SK-N-SH (cell line): ENCODE data around the gene PHKA2. TPM values are rescaled to one million over a fixed set of nuclear protein-coding genes. Genes with fewer than 3 reads are reported as not detected.

Experiments used
- CTCF ChIA-PET: fragments of 300-600, 350-600 bp; formaldehyde crosslinking; extraction: SDS; loops from one replicate; lab custom pipeline; 2021; lab: Yijun Ruan, JAX
- POLR2A ChIA-PET: fragments of 350-600 bp; sonication (Branson Sonifier 250); formaldehyde crosslinking; extraction: SDS; loops from one replicate; lab custom pipeline; 2020; ENCODE audit warnings: antibody characterized with exemption, inconsistent platforms; lab: Yijun Ruan, JAX
- DNase-seq: peaks from one replicate; pipeline ENCODE4 v3.0.0; 2012
- H2AFZ ChIP-seq: fragments of 200-600 bp; sonication (generic); 2 replicates; pipeline ENCODE4 v1.8.1; 2016; ENCODE audit warnings: antibody characterized with exemption, mild to moderate bottlenecking, low read depth
- H3F3A ChIP-seq: fragments of 200-600 bp; sonication (generic); replicated peaks from 2 replicates; pipeline ENCODE3; 2016; ENCODE audit warnings: antibody characterized with exemption, mild to moderate bottlenecking; ENCODE audit not compliant: insufficient read depth
- H3K27ac ChIP-seq, 2 experiments: fragments of 200-500 bp in 1 of 2; fragments of 200-600 bp in 1 of 2; sonication (Bioruptor generic) in 1 of 2; sonication (generic), shearing (Covaris generic) in 1 of 2; 2 replicates each; pipeline versions ENCODE4 v1.5.1 to v1.6.1; 2014 to 2016; ENCODE audit warnings: low read depth in 2 of 2, inconsistent platforms in 1 of 2, low read length in 1 of 2, mild to moderate bottlenecking in 1 of 2, mixed read lengths in 1 of 2
- H3K27me3 ChIP-seq: fragments of 200-600 bp; sonication (generic), shearing (Covaris generic); 2 replicates; pipeline ENCODE4 v1.6.1; 2016; ENCODE audit warnings: mixed run types; ENCODE audit not compliant: insufficient read depth
- H3K36me3 ChIP-seq, 2 experiments: fragments of 200-500 bp in 1 of 2; fragments of 200-600 bp in 1 of 2; sonication (Bioruptor generic) in 1 of 2; sonication (generic) in 1 of 2; replicated peaks in 1 of 2; 2 replicates each; pipeline versions ENCODE3 to v1.5.1; 2014 to 2016; ENCODE audit warnings: low read length in 1 of 2, mild to moderate bottlenecking in 1 of 2; ENCODE audit not compliant: insufficient read depth in 2 of 2, control insufficient read depth in 1 of 2
- H3K4me1 ChIP-seq, 2 experiments: fragments of 200-500 bp in 1 of 2; fragments of 200-600 bp in 1 of 2; sonication (Bioruptor generic) in 1 of 2; sonication (generic), shearing (Covaris generic) in 1 of 2; 2 replicates each; pipeline versions ENCODE4 v1.5.1 to v1.6.1; 2014 to 2016; ENCODE audit warnings: low read depth in 1 of 2, low read length in 1 of 2, mixed run types in 1 of 2; ENCODE audit not compliant: insufficient read depth in 2 of 2, control insufficient read depth in 1 of 2
- H3K4me2 ChIP-seq: fragments of 200-600 bp; sonication (generic), shearing (Covaris generic); 2 replicates; pipeline ENCODE4 v1.6.1; 2017; ENCODE audit warnings: mixed run types
- H3K4me3 ChIP-seq, 2 experiments: fragments of 200-500 bp in 1 of 2; fragments of 200-600 bp in 1 of 2; sonication (Bioruptor generic) in 1 of 2; sonication (generic), shearing (Covaris generic) in 1 of 2; 2 replicates each; pipeline versions ENCODE4 v1.5.1 to v1.8.1; 2014 to 2016; ENCODE audit warnings: low read depth in 2 of 2, inconsistent platforms in 1 of 2, low read length in 1 of 2, mild to moderate bottlenecking in 1 of 2, mixed read lengths in 1 of 2, moderate library complexity in 1 of 2
- H3K79me2 ChIP-seq: fragments of 200-600 bp; sonication (generic); 2 replicates; pipeline ENCODE4 v1.8.1; 2017; ENCODE audit warnings: mild to moderate bottlenecking; ENCODE audit not compliant: insufficient read depth
- H3K9ac ChIP-seq: fragments of 200-600 bp; sonication (generic); 2 replicates; pipeline ENCODE4 v1.6.1; 2017; ENCODE audit warnings: mixed run types
- H3K9me2 ChIP-seq: fragments of 200-600 bp; sonication (generic); 2 replicates; pipeline ENCODE4 v1.6.1; 2017; ENCODE audit warnings: mixed run types
- H3K9me3 ChIP-seq: fragments of 200-600 bp; sonication (generic); 2 replicates; pipeline ENCODE4 v1.6.1; 2017; ENCODE audit warnings: mixed run types, mild to moderate bottlenecking, moderate library complexity
- H4K20me1 ChIP-seq: fragments of 200-600 bp; sonication (generic); 2 replicates; pipeline ENCODE4 v1.6.1; 2017; ENCODE audit warnings: mild to moderate bottlenecking, mixed run types; ENCODE audit not compliant: insufficient read depth
- CHD2 ChIP-seq: fragments of 150-350 bp; IDR thresholded peaks from 2 replicates; pipeline ENCODE4 v1.6.1; 2018; ENCODE audit warnings: low read length; ENCODE audit not compliant: partially characterized antibody
- ELF1 ChIP-seq: IDR thresholded peaks from 2 replicates; pipeline ENCODE4 v1.4.0; 2012
- EZH2phosphoT487 ChIP-seq: fragments of 200-600 bp; sonication (generic); IDR thresholded peaks from 2 replicates; pipeline ENCODE4 v1.6.1; 2017; ENCODE audit warnings: low read depth, mixed run types, mild to moderate bottlenecking, antibody characterized with exemption, moderate library complexity, borderline replicate concordance
- FOSL2 ChIP-seq: IDR thresholded peaks from 2 replicates; pipeline ENCODE4 v1.4.0; 2012; ENCODE audit warnings: low read depth, mild to moderate bottlenecking, moderate library complexity, borderline replicate concordance
- GABPA ChIP-seq: IDR thresholded peaks from 2 replicates; pipeline ENCODE4 v1.4.0; 2012; ENCODE audit warnings: low read depth, mild to moderate bottlenecking
- GATA2 ChIP-seq: sonication (generic); formaldehyde crosslinking; IDR thresholded peaks from 2 replicates; pipeline ENCODE4 v1.5.0; 2020; ENCODE audit warnings: mild to moderate bottlenecking, missing genetic modification reagents
- IRF3 ChIP-seq: fragments of 150-350 bp; IDR thresholded peaks from 2 replicates; pipeline ENCODE4 v1.6.1; 2016; ENCODE audit warnings: mild to moderate bottlenecking, low read depth, low read length
- JUND ChIP-seq: IDR thresholded peaks from 2 replicates; pipeline ENCODE4 v1.4.0; 2012
- MAX ChIP-seq: IDR thresholded peaks from 2 replicates; pipeline ENCODE4 v1.4.0; 2012; ENCODE audit warnings: low read depth
- MEF2A ChIP-seq: IDR thresholded peaks from 2 replicates; pipeline ENCODE4 v1.4.0; 2012; ENCODE audit warnings: low read depth, borderline replicate concordance
- NFIC ChIP-seq: IDR thresholded peaks from 2 replicates; pipeline ENCODE4 v1.4.0; 2012; ENCODE audit warnings: borderline replicate concordance
- POLR2AphosphoS5 ChIP-seq: IDR thresholded peaks from 2 replicates; pipeline ENCODE4 v1.6.1; 2012; ENCODE audit warnings: low read depth, low read length
- RAD21 ChIP-seq: IDR thresholded peaks from 2 replicates; pipeline ENCODE4 v1.6.1; 2012; ENCODE audit warnings: mild to moderate bottlenecking, low read length
- RCOR1 ChIP-seq: fragments of 150-350 bp; IDR thresholded peaks from 2 replicates; pipeline ENCODE4 v1.6.1; 2017; ENCODE audit warnings: antibody characterized with exemption, low read length
- RXRA ChIP-seq: IDR thresholded peaks from 2 replicates; pipeline ENCODE4 v1.4.0; 2012; ENCODE audit warnings: low read depth, mild to moderate bottlenecking, borderline replicate concordance
- SMC3 ChIP-seq: IDR thresholded peaks from 2 replicates; pipeline ENCODE4 v1.6.1; 2012; ENCODE audit warnings: low read depth, low read length, improper control_type of control experiment
- ZBTB33 ChIP-seq: IDR thresholded peaks from 2 replicates; pipeline ENCODE4 v1.4.0; 2012; ENCODE audit warnings: low read depth, borderline replicate concordance
- WGBS: methylation state at CpG from one replicate; pipeline ENCODE4 v1.1.6; 2017; ENCODE audit warnings: low lambda C conversion rate; 5-methylcytosine and 5-hydroxymethylcytosine counted together
- polyA plus RNA-seq, 3 experiments: library from polyadenylated mRNA; depleted of rRNA; stranded (reverse); fragments of >200 nt; gene quantifications; 2 replicates each; pipeline ENCODE4 v1.2.3, GENCODE V29; 2012
- TF ChIP-seq, protein P1 (sequence below): IDR thresholded peaks from 2 replicates; pipeline ENCODE4 v1.6.1; 2012; ENCODE audit warnings: mild to moderate bottlenecking, low read depth, low read length, moderate library complexity
- TF ChIP-seq, protein P2 (sequence below): IDR thresholded peaks from 2 replicates; pipeline ENCODE4; 2012

PHKA2 gene
- polyA plus RNA-seq, 1 of the 3 experiments (the other 2 are of a cell fraction), result 20.5 TPM

GRCh38 chrX:18856645-18856997, 127.3 kb downstream of the PHKA2 start:
- Histone ChIP-seq H4K20me1 (no peaks in the 10 kb centered on the region), H3K4me2 (no peak overlapping the region), H2AFZ (no peak overlapping the region), H3K79me2 (no peaks in the 10 kb centered on the region), H3K4me1 (peaks cover 0 to 2% of the 10 kb centered on the region in 2 experiments; a peak in 1 of 4 replicates), H3K9me3 (no peaks in the 10 kb centered on the region), H3K9me2 (no peaks in the 10 kb centered on the region), H3K27me3 (no peaks in the 10 kb centered on the region; the same call in 1 of the 2 replicates), H3K4me3 (no peak overlapping the region), H3K36me3 (no peaks in the 10 kb centered on the region), H3F3A (no peaks in the 10 kb centered on the region), H3K27ac (peak overlapping the region in 1 of 2 experiments; percentile 63; a peak in 2 of 4 replicates), H3K9ac (no peak overlapping the region)
- WGBS, result 61% methylated on average over 1 of the region's 1 CpG
- no peak for TF ChIP-seq RCOR1
- TF ChIP-seq ZBTB33, result no peak
- TF ChIP-seq, protein P1, sequence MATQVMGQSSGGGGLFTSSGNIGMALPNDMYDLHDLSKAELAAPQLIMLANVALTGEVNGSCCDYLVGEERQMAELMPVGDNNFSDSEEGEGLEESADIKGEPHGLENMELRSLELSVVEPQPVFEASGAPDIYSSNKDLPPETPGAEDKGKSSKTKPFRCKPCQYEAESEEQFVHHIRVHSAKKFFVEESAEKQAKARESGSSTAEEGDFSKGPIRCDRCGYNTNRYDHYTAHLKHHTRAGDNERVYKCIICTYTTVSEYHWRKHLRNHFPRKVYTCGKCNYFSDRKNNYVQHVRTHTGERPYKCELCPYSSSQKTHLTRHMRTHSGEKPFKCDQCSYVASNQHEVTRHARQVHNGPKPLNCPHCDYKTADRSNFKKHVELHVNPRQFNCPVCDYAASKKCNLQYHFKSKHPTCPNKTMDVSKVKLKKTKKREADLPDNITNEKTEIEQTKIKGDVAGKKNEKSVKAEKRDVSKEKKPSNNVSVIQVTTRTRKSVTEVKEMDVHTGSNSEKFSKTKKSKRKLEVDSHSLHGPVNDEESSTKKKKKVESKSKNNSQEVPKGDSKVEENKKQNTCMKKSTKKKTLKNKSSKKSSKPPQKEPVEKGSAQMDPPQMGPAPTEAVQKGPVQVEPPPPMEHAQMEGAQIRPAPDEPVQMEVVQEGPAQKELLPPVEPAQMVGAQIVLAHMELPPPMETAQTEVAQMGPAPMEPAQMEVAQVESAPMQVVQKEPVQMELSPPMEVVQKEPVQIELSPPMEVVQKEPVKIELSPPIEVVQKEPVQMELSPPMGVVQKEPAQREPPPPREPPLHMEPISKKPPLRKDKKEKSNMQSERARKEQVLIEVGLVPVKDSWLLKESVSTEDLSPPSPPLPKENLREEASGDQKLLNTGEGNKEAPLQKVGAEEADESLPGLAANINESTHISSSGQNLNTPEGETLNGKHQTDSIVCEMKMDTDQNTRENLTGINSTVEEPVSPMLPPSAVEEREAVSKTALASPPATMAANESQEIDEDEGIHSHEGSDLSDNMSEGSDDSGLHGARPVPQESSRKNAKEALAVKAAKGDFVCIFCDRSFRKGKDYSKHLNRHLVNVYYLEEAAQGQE, result no peak
- no peak for TF ChIP-seq SMC3
- no peak for TF ChIP-seq FOSL2
- no peak for TF ChIP-seq GABPA
- TF ChIP-seq CHD2, result no peak
- no peak for TF ChIP-seq JUND
- TF ChIP-seq, protein P2, sequence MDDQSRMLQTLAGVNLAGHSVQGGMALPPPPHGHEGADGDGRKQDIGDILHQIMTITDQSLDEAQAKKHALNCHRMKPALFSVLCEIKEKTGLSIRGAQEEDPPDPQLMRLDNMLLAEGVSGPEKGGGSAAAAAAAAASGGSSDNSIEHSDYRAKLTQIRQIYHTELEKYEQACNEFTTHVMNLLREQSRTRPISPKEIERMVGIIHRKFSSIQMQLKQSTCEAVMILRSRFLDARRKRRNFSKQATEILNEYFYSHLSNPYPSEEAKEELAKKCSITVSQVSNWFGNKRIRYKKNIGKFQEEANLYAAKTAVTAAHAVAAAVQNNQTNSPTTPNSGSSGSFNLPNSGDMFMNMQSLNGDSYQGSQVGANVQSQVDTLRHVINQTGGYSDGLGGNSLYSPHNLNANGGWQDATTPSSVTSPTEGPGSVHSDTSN, result no peak
- no peak for TF ChIP-seq GATA2
- TF ChIP-seq EZH2phosphoT487, result no peak
- no peak for TF ChIP-seq RAD21
- TF ChIP-seq RXRA, result no peak
- no peak for TF ChIP-seq MEF2A
- no peak for TF ChIP-seq MAX
- TF ChIP-seq NFIC, result no peak
- no peak for TF ChIP-seq IRF3
- no peak for TF ChIP-seq POLR2AphosphoS5
- TF ChIP-seq ELF1, result no peak
- POLR2A ChIA-PET, result no interaction called here
- DNase-seq, result no peak
- CTCF ChIA-PET, result no interaction called here
